Gastroesophageal sphincter (tissue), 3 donors: ENCODE data around the gene TMED1.

Experiments
- CTCF ChIP-seq, 4 experiments: fragments of 200-600 bp in 2 of 4; fragments of 450-650 bp in 2 of 4; sonication (generic) in 1 of 4; IDR thresholded peaks; one replicate each; pipeline ENCODE4 v1.5.1; 2017 to 2019; ENCODE audit warnings: antibody characterized with exemption in 4 of 4, mild to moderate bottlenecking in 2 of 4, moderate library complexity in 2 of 4
- EP300 ChIP-seq: sonication (generic); formaldehyde crosslinking; IDR thresholded peaks from one replicate; pipeline ENCODE4 v1.6.1; 2017; ENCODE audit warnings: antibody characterized with exemption, mild to moderate bottlenecking
- POLR2A ChIP-seq, 2 donors: fragments of 450-650 bp; IDR thresholded peaks; one replicate each; pipeline ENCODE4 v1.6.1; 2017; ENCODE audit warnings: antibody characterized with exemption in 2 of 2, mild to moderate bottlenecking in 2 of 2, moderate library complexity in 1 of 2
- POLR2AphosphoS5 ChIP-seq: sonication (generic); formaldehyde crosslinking; IDR thresholded peaks from one replicate; pipeline ENCODE4 v1.6.1; 2017; ENCODE audit warnings: antibody characterized with exemption

GRCh38 chr19:10850631-10851030, 14.6 kb upstream of the TMED1 start:
- TF ChIP-seq POLR2A (IDR thresholded peaks at IDR 0.05): no peak
- TF ChIP-seq POLR2AphosphoS5: no peak
- TF ChIP-seq CTCF (IDR thresholded peaks at IDR 0.05): no peak
- TF ChIP-seq EP300: no peak
